ENCODE results near the gene RIPK1. TPM values are rescaled to one million over a fixed set of nuclear protein-coding genes. Genes with fewer than 3 reads are reported as not detected.

RIPK1 gene
- total and polyA plus RNA-seq, 9 of the 15 experiments (the other 6 are each of a cell fraction or from before 2014, with no cell fraction given): 3.8 to 24.9 (median 17.7) TPM

- TF ChIP-seq CTCF (IDR thresholded peaks at IDR 0.05 in 2 of 3, conservative IDR thresholded peaks at IDR 0.05 in 1 of 3; ENCODE audit: insufficient read depth in 2 of 3, low read depth in 1 of 3, low read length in 3 of 3): no peak
- no peak for TF ChIP-seq IFI16 (CRISPR knock-in tag; IDR thresholded peaks at IDR 0.05)
- no peak for TF ChIP-seq TGIF2 (CRISPR knock-in tag; IDR thresholded peaks at IDR 0.05)
- TF ChIP-seq RBM22 (IDR thresholded peaks at IDR 0.05; ENCODE audit: low read depth, low read length, poor library complexity, severe bottlenecking): no peak
- TF ChIP-seq ZNF511 (CRISPR knock-in tag; IDR thresholded peaks at IDR 0.05): no peak
- TF ChIP-seq RBBP5 (IDR thresholded peaks at IDR 0.05; ENCODE audit: borderline replicate concordance, insufficient read depth, low read length, poor library complexity, severe bottlenecking): no peak
- TF ChIP-seq GABPA (tag; conservative IDR thresholded peaks at IDR 0.05; ENCODE audit: low read depth): no peak
Measured at GRCh38 chr6:3135668-3136291, 67.5 kb downstream of the RIPK1 start (continued).
